H9 (cell line): ENCODE data around the gene LRRC73. TPM values are rescaled to one million over a fixed set of nuclear protein-coding genes. Genes with fewer than 3 reads are reported as not detected.

ENCODE experiments used
- DNase-seq: peaks from one replicate; pipeline ENCODE4 v3.0.0-alpha.2; 2017
- H2AFZ ChIP-seq: one replicate; pipeline ENCODE4 v1.6.1; 2013; ENCODE audit warnings: mild to moderate bottlenecking, low read length, control low read depth, moderate library complexity
- H2AK5ac ChIP-seq: 2 replicates; pipeline ENCODE4 v1.6.1; 2013; ENCODE audit warnings: low read length, control low read depth, mixed read lengths; ENCODE audit not compliant: insufficient read length
- H2BK120ac ChIP-seq: one replicate; pipeline ENCODE4 v1.6.1; 2013; ENCODE audit warnings: low read depth, mild to moderate bottlenecking, low read length, control low read depth, inconsistent platforms; ENCODE audit not compliant: poor library complexity, severe bottlenecking
- H2BK12ac ChIP-seq: 2 replicates; pipeline ENCODE4 v1.6.1; 2013; ENCODE audit warnings: low read length, control low read depth, mixed read lengths, low read depth; ENCODE audit not compliant: insufficient read length
- H2BK15ac ChIP-seq: 2 replicates; pipeline ENCODE4 v1.6.1; 2013; ENCODE audit warnings: low read depth, low read length, control low read depth
- H2BK20ac ChIP-seq: one replicate; pipeline ENCODE4 v1.6.1; 2013; ENCODE audit warnings: low read depth, mild to moderate bottlenecking, low read length, control low read depth, inconsistent platforms; ENCODE audit not compliant: poor library complexity, severe bottlenecking
- H2BK5ac ChIP-seq: 2 replicates; pipeline ENCODE4 v1.6.1; 2013; ENCODE audit warnings: low read length, control low read depth, mixed read lengths; ENCODE audit not compliant: insufficient read length
- H3K14ac ChIP-seq: 2 replicates; pipeline ENCODE4 v1.6.1; 2013; ENCODE audit warnings: low read length, control low read depth; ENCODE audit not compliant: insufficient read depth
- H3K18ac ChIP-seq: 2 replicates; pipeline ENCODE4 v1.6.1; 2013; ENCODE audit warnings: low read depth, mild to moderate bottlenecking, mixed read lengths, low read length, control low read depth; ENCODE audit not compliant: insufficient read length
- H3K23ac ChIP-seq: 2 replicates; pipeline ENCODE4 v1.6.1; 2013; ENCODE audit warnings: low read length, control low read depth, mixed read lengths, low read depth; ENCODE audit not compliant: insufficient read length
- H3K23me2 ChIP-seq: 2 replicates; pipeline ENCODE4 v1.6.1; 2013; ENCODE audit warnings: low read depth, mild to moderate bottlenecking, mixed read lengths, low read length, control low read depth; ENCODE audit not compliant: insufficient read length, poor library complexity, severe bottlenecking
- H3K27ac ChIP-seq: 2 replicates; pipeline ENCODE4 v1.5.1; 2013; ENCODE audit warnings: low read length, control low read depth, mixed read lengths, low read depth; ENCODE audit not compliant: insufficient read length
- H3K27me3 ChIP-seq: 2 replicates; pipeline ENCODE4 v1.6.1; 2013; ENCODE audit warnings: low read length, control low read depth, inconsistent platforms; ENCODE audit not compliant: insufficient read depth
- H3K4ac ChIP-seq: 2 replicates; pipeline ENCODE4 v1.6.1; 2013; ENCODE audit warnings: low read depth, mild to moderate bottlenecking, control low read depth, inconsistent platforms, low read length, moderate library complexity
- H3K4me1 ChIP-seq: 2 replicates; pipeline ENCODE4 v1.6.1; 2013; ENCODE audit warnings: low read length, control low read depth, inconsistent platforms; ENCODE audit not compliant: insufficient read depth
- H3K4me2 ChIP-seq: 2 replicates; pipeline ENCODE4 v1.6.1; 2013; ENCODE audit warnings: low read length, control low read depth, mixed read lengths; ENCODE audit not compliant: insufficient read length, insufficient read depth
- H3K56ac ChIP-seq: 2 replicates; pipeline ENCODE4 v1.6.1; 2013; ENCODE audit warnings: low read depth, mild to moderate bottlenecking, mixed read lengths, low read length, control low read depth; ENCODE audit not compliant: insufficient read length
- H3K79me1 ChIP-seq: 2 replicates; pipeline ENCODE4 v1.6.1; 2013; ENCODE audit warnings: low read depth, mild to moderate bottlenecking, moderate library complexity, low read length, control low read depth, inconsistent platforms; ENCODE audit not compliant: insufficient read depth, poor library complexity, severe bottlenecking
- H3K79me2 ChIP-seq: 2 replicates; pipeline ENCODE4 v1.6.1; 2013; ENCODE audit warnings: low read length, control low read depth, inconsistent platforms; ENCODE audit not compliant: insufficient read depth
- H3K9ac ChIP-seq: 2 replicates; pipeline ENCODE4 v1.6.1; 2013; ENCODE audit warnings: low read length, control low read depth, mixed read lengths; ENCODE audit not compliant: insufficient read length; ENCODE audit errors: extremely low read depth
- H3K9me3 ChIP-seq: one replicate; pipeline ENCODE4 v1.6.1; 2013; ENCODE audit warnings: low read depth, low read length, inconsistent platforms; ENCODE audit not compliant: control insufficient read depth
- H3T11ph ChIP-seq: one replicate; pipeline ENCODE4 v1.6.1; 2013; ENCODE audit warnings: mild to moderate bottlenecking, low read length, control low read depth, inconsistent platforms
- H4K20me1 ChIP-seq: one replicate; pipeline ENCODE4 v1.6.1; 2013; ENCODE audit not compliant: control insufficient read depth, insufficient read length, insufficient read depth
- H4K5ac ChIP-seq: 2 replicates; pipeline ENCODE4 v1.6.1; 2013; ENCODE audit warnings: low read depth, mild to moderate bottlenecking, mixed read lengths, low read length, control low read depth; ENCODE audit not compliant: insufficient read length
- H4K8ac ChIP-seq: replicated peaks from 2 replicates; pipeline ENCODE4 v1.6.1; 2013; ENCODE audit warnings: low read length, control low read depth, mixed read lengths, low read depth; ENCODE audit not compliant: insufficient read length
- H4K91ac ChIP-seq: 2 replicates; pipeline ENCODE4 v1.6.1; 2013; ENCODE audit warnings: low read depth, mild to moderate bottlenecking, moderate library complexity, mixed read lengths, low read length, control low read depth; ENCODE audit not compliant: insufficient read length
- H3K27ac Mint-ChIP-seq, 3 experiments: 2 replicates in 2 of 3; 3 replicates in 1 of 3; pipeline ENCODE4 v1.8.0; 2020 to 2021; ENCODE audit warnings: mixed read lengths in 3 of 3, mild to moderate bottlenecking in 1 of 3, moderate library complexity in 1 of 3
- H3K27me3 Mint-ChIP-seq: 2 replicates; pipeline ENCODE4 v1.8.0; 2021; ENCODE audit warnings: low read depth, mild to moderate bottlenecking, moderate library complexity, mixed read lengths
- H3K36me3 Mint-ChIP-seq, 3 experiments: 2 replicates in 2 of 3; 3 replicates in 1 of 3; pipeline ENCODE4 v1.8.0; 2020 to 2021; ENCODE audit warnings: low read depth in 3 of 3, mixed read lengths in 3 of 3; ENCODE audit not compliant: insufficient read depth in 1 of 3
- H3K4me1 Mint-ChIP-seq, 2 experiments: 2 replicates each; pipeline ENCODE4 v1.8.0; 2020; ENCODE audit warnings: mixed read lengths in 2 of 2
- H3K4me3 Mint-ChIP-seq, 2 experiments: 2 replicates in 1 of 2; 3 replicates in 1 of 2; pipeline ENCODE4 v1.8.0; 2020 to 2021; ENCODE audit warnings: mild to moderate bottlenecking in 2 of 2, mixed read lengths in 2 of 2, moderate library complexity in 1 of 2
- H3K9me3 Mint-ChIP-seq, 2 experiments: 2 replicates in 1 of 2; 3 replicates in 1 of 2; pipeline ENCODE4 v1.8.0; 2020; ENCODE audit warnings: mild to moderate bottlenecking in 2 of 2, mixed read lengths in 2 of 2, moderate library complexity in 1 of 2
- CTCF ChIP-seq: fragments of 200-600 bp; sonication (generic); conservative IDR thresholded peaks from 3 replicates; pipeline ENCODE4 v1.8.0; 2021; ENCODE audit warnings: antibody characterized with exemption, mild to moderate bottlenecking
- WGBS: extraction: QIAGEN DNeasy Blood & Tissue Kit; methylation state at CpG from one replicate; pipeline ENCODE4 v1.1.7; 2013; ENCODE audit warnings: missing lambda C conversion rate, low lambda C conversion rate, mixed read lengths; ENCODE audit not compliant: insufficient read length; ENCODE audit errors: extremely low coverage; 5-methylcytosine and 5-hydroxymethylcytosine counted together
- total RNA-seq: library from RNA; stranded (reverse); gene quantifications from 2 replicates; pipeline ENCODE4 v1.2.1, GENCODE V29; 2021

Gene LRRC73
- total RNA-seq, 1 experiment from 2014 or later, result 0.55 TPM

GRCh38 chr6:43500921-43501320 lies 9.2 kb downstream of the LRRC73 start:
- no peak overlapping the region for H3K27ac ChIP-seq
- no peak for TF ChIP-seq CTCF
- peaks cover 5 to 6% of the 10 kb centered on the region in 2 experiments for H3K4me1 Mint-ChIP-seq
- H3K23me2 ChIP-seq, result no peaks in the 10 kb centered on the region
- H4K20me1 ChIP-seq, result peaks cover under 1% of the 10 kb centered on the region
- no peak overlapping the region; a peak in 1 of 7 replicates for H3K27ac Mint-ChIP-seq
- no peak overlapping the region for H3K4me2 ChIP-seq
- no peak overlapping the region for H3K56ac ChIP-seq
- H2BK15ac ChIP-seq, result no peak overlapping the region
- no peaks in the 10 kb centered on the region for H3K4me1 ChIP-seq
- no peaks in the 10 kb centered on the region for H3K9me3 Mint-ChIP-seq
- no peak overlapping the region for H3K9ac ChIP-seq
- H3K9me3 ChIP-seq, result no peaks in the 10 kb centered on the region
- H2BK12ac ChIP-seq, result no peak overlapping the region
- no peak overlapping the region for H2BK120ac ChIP-seq
- H3K79me2 ChIP-seq, result no peaks in the 10 kb centered on the region
- H2BK5ac ChIP-seq, result no peak overlapping the region
- no peak overlapping the region for H3K4ac ChIP-seq
- H3K36me3 Mint-ChIP-seq, result peaks cover 28 to 79% (median 66%) of the 10 kb centered on the region in 3 experiments
- H3K79me1 ChIP-seq, result no peaks in the 10 kb centered on the region
- no CpG with 5 or more reads among the region's 3 CpGs for WGBS
- H3K27me3 Mint-ChIP-seq, result no peaks in the 10 kb centered on the region
- no peak overlapping the region for H2AK5ac ChIP-seq
- no peak overlapping the region for H2AFZ ChIP-seq
- H3K4me3 Mint-ChIP-seq, result no peak overlapping the region
- H3K27me3 ChIP-seq, result no peaks in the 10 kb centered on the region
- no peak overlapping the region for H4K91ac ChIP-seq
- no peak overlapping the region for H3K14ac ChIP-seq
- no peak overlapping the region for H4K5ac ChIP-seq
- H4K8ac ChIP-seq, result no peak overlapping the region
- no peak overlapping the region for H3T11ph ChIP-seq
- no peak overlapping the region for H3K23ac ChIP-seq
- H2BK20ac ChIP-seq, result no peak overlapping the region
- no peak overlapping the region for H3K18ac ChIP-seq
- no peak for DNase-seq
